GM13976 (cell line): ENCODE results near the gene PRELID1.

Experiments
- DNase-seq: peaks from one replicate; pipeline ENCODE4 v3.0.0; 2012; ENCODE audit warnings: low spot score
- CTCF ChIP-seq: IDR thresholded peaks from 2 replicates; pipeline ENCODE4 v1.5.1; 2012; ENCODE audit warnings: borderline replicate concordance, mild to moderate bottlenecking; ENCODE audit not compliant: insufficient read depth; ENCODE audit errors: extremely low read depth, missing control alignments, control extremely low read depth
- in situ Hi-C: fragments of 300-500 bp; cut with MboI; formaldehyde crosslinking; loops from one replicate; pipeline ENCODE4 v1.12.0; 2022; ENCODE audit warnings: low sequenced_read_pairs, mixed read lengths, inconsistent platforms; ENCODE audit not compliant: unreplicated experiment

Gene PRELID1

GRCh38 chr5:177334781-177335700 is 31.4 kb downstream of the PRELID1 start:
- DNase-seq, result no peak
- TF ChIP-seq CTCF, result no peak
- in situ Hi-C loops, result no loop called here

- no peak for DNase-seq
- in situ Hi-C loops, result no loop called here
- TF ChIP-seq CTCF, result no peak
Measured at GRCh38 chr5:177335701-177336065, 32.1 kb downstream of the PRELID1 start.

GRCh38 chr5:177336112-177336511 is 32.5 kb downstream of the PRELID1 start:
- no peak for DNase-seq
- no peak for TF ChIP-seq CTCF
- in situ Hi-C loops, result no loop called here

GRCh38 chr5:177336603-177337494 is 33.2 kb downstream of the PRELID1 start:
- no peak for DNase-seq
- TF ChIP-seq CTCF, result no peak
- in situ Hi-C loops, result no loop called here

GRCh38 chr5:177338251-177339106 is 34.9 kb downstream of the PRELID1 start:
- TF ChIP-seq CTCF, result no peak
- in situ Hi-C loops, result no loop called here
- DNase-seq, result no peak
